Peyer's patch (tissue), 4 donors: ENCODE measurements around the gene NPC1.

ENCODE experiments used
- CTCF ChIP-seq, 6 experiments: fragments of 450-650 bp in 4 of 6; fragments of 200-600 bp in 2 of 6; sonication (generic) in 1 of 6; IDR thresholded peaks; one replicate each; pipeline ENCODE4 v1.5.1; 2017 to 2019; ENCODE audit warnings: antibody characterized with exemption in 6 of 6, mild to moderate bottlenecking in 3 of 6, moderate library complexity in 1 of 6
- POLR2A ChIP-seq, 2 donors: fragments of 450-650 bp; IDR thresholded peaks; one replicate each; pipeline ENCODE4 v1.5.1; 2017; ENCODE audit warnings: antibody characterized with exemption in 2 of 2, mild to moderate bottlenecking in 2 of 2, moderate library complexity in 2 of 2

GRCh38 chr18:23550898-23551297, 35.4 kb downstream of the NPC1 start:
- no peak for TF ChIP-seq POLR2A (IDR thresholded peaks at IDR 0.05)
- no peak for TF ChIP-seq CTCF (IDR thresholded peaks at IDR 0.05)
